Measurements from ENCODE around the gene USH1C. TPM values are rescaled to one million over a fixed set of nuclear protein-coding genes. Genes with fewer than 3 reads are reported as not detected.

The USH1C gene
- total and polyA plus RNA-seq, 2 of the 13 experiments (the other 11 are each of a cell fraction or from before 2014, with no cell fraction given): not detected

DNA sequence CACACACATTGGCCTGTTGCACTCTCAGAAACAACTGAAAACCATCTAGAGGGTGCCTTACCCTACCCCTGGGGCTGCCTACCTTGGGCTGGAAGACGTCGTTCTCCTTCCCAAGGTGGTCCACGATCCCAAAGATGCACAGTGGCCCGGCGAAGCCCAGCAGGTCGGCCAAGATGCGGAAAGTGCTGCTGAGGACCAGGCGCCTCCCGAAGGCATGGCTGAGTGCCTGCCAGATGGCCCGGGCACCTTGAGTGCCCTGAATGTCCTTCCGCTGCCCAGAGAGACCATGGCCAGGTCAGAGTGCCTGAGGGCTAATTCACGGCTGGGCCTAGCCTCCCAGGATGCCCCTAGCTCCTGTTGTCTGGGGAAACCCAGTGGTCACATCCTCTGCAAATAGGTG, 83.8 kb downstream of the USH1C start:
- BruUV-seq (replicated peaks): no TSS peak
- ChIA-PET POLR2A (no interaction called here), CTCF (ENCODE audit: low intra/inter-chr PET ratio, low total read pairs) (no interaction called here)
- FAIRE-seq (no peak), DNase-seq (ENCODE audit: low spot score) (no peak), ATAC-seq (no peak)
- Histone ChIP-seq H2AFZ (ENCODE audit: low read length) (no peak overlapping the region), H3K9me3 (ENCODE audit: low read length) (no peaks in the 10 kb centered on the region), H3K79me2 (ENCODE audit: insufficient read depth, low read length) (no peaks in the 10 kb centered on the region), H3K36me3 (replicated peaks in 1 of 2; ENCODE audit: control insufficient read depth in 1 of 2, insufficient read depth in 2 of 2, low read length in 2 of 2) (no peaks in the 10 kb centered on the region), H3K9ac (ENCODE audit: insufficient read depth, low read depth, low read length) (no peak overlapping the region), H4K20me1 (ENCODE audit: insufficient read depth, low read length) (no peaks in the 10 kb centered on the region), H3K4me2 (ENCODE audit: low read depth, low read length) (no peak overlapping the region), H3K27me3 (ENCODE audit: control insufficient read depth in 1 of 2, insufficient read depth in 2 of 2, low read length in 2 of 2) (peaks cover 0 to 28% of the 10 kb centered on the region in 2 experiments; a peak in 3 of 5 replicates), H3K4me1 (ENCODE audit: insufficient read depth, low read length) (no peaks in the 10 kb centered on the region), H3K27ac (ENCODE audit: extremely low read length, insufficient read depth, low read length) (no peak overlapping the region), H3K4me3 (replicated peaks in 1 of 3; ENCODE audit: insufficient read depth in 1 of 3, low read depth in 2 of 3, low read length in 3 of 3) (no peak overlapping the region)
- TF ChIP-seq, protein P1, sequence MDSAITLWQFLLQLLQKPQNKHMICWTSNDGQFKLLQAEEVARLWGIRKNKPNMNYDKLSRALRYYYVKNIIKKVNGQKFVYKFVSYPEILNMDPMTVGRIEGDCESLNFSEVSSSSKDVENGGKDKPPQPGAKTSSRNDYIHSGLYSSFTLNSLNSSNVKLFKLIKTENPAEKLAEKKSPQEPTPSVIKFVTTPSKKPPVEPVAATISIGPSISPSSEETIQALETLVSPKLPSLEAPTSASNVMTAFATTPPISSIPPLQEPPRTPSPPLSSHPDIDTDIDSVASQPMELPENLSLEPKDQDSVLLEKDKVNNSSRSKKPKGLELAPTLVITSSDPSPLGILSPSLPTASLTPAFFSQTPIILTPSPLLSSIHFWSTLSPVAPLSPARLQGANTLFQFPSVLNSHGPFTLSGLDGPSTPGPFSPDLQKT (CRISPR knock-in tag; IDR thresholded peaks at IDR 0.05; ENCODE audit: borderline replicate concordance): no peak
- TF ChIP-seq, protein P2, sequence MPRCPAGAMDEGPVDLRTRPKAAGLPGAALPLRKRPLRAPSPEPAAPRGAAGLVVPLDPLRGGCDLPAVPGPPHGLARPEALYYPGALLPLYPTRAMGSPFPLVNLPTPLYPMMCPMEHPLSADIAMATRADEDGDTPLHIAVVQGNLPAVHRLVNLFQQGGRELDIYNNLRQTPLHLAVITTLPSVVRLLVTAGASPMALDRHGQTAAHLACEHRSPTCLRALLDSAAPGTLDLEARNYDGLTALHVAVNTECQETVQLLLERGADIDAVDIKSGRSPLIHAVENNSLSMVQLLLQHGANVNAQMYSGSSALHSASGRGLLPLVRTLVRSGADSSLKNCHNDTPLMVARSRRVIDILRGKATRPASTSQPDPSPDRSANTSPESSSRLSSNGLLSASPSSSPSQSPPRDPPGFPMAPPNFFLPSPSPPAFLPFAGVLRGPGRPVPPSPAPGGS (CRISPR knock-in tag; IDR thresholded peaks at IDR 0.05): no peak
- TF ChIP-seq, protein P3, sequence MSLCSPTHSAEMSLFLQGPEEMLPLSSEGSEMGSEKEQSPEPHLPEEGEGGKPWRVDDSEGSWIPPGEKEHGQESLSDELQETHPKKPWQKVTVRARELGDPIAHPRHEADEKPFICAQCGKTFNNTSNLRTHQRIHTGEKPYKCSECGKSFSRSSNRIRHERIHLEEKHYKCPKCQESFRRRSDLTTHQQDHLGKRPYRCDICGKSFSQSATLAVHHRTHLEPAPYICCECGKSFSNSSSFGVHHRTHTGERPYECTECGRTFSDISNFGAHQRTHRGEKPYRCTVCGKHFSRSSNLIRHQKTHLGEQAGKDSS (CRISPR knock-in tag; IDR thresholded peaks at IDR 0.05; ENCODE audit: borderline replicate concordance, low read depth): no peak
- TF ChIP-seq REXO4 (CRISPR knock-in tag; IDR thresholded peaks at IDR 0.05; ENCODE audit: borderline replicate concordance) (no peak), ZBTB7A (CRISPR knock-in tag; IDR thresholded peaks at IDR 0.05) (no peak), ZBTB20 (CRISPR knock-in tag; IDR thresholded peaks at IDR 0.05; ENCODE audit: borderline replicate concordance, low read depth) (no peak)
- in situ Hi-C loops (cut with HindIII; ENCODE audit: extremely low pct_ligation_motif_present, low pct_unique_long_range_greater_than_20kb) (no loop called here), intact Hi-C loops (cut with micrococcal nuclease; ENCODE audit: unreplicated experiment) (no loop called here)
- WGBS (ENCODE audit: low lambda C conversion rate): 100% methylated on average over 1 of the region's 12 CpGs
